Panc1 (cell line): ENCODE results near the gene UTP20. TPM values are rescaled to one million over a fixed set of nuclear protein-coding genes. Genes with fewer than 3 reads are reported as not detected.

Experiments used
- ATAC-seq: fragments of 200-7000 bp; cut with Tn5 transposase; 2 replicates; pipeline ENCODE4 v1.9.1; 2020; ENCODE audit warnings: mild to moderate bottlenecking, moderate library complexity
- BruUV-seq: library from RNA; stranded (reverse); fragments of 400-500 nt; replicated peaks from 2 replicates; lab custom pipeline; 2021; lab: Mats Ljungman, UMichigan
- CTCF ChIA-PET: fragments of 300-600 bp; sonication (Branson Sonifier 250); formaldehyde crosslinking; loops from one replicate; lab custom pipeline; 2022; ENCODE audit warnings: antibody characterized with exemption; lab: Charles Lee
- POLR2A ChIA-PET: fragments of 300-600 bp; sonication (Branson Sonifier 250); formaldehyde crosslinking; loops from one replicate; lab custom pipeline; 2022; ENCODE audit warnings: antibody characterized with exemption; lab: Charles Lee
- DNase-seq: peaks from one replicate; pipeline ENCODE4 v3.0.0-alpha.2; 2010; ENCODE audit warnings: low read depth, low spot score
- H3K27ac ChIP-seq: 2 replicates; pipeline ENCODE4 v1.5.1; 2011; ENCODE audit warnings: mild to moderate bottlenecking, low read length, inconsistent platforms
- H3K27me3 ChIP-seq: fragments of 200-500 bp; sonication (Bioruptor generic); 2 replicates; pipeline ENCODE4 v1.6.0; 2014; ENCODE audit warnings: low read length, inconsistent platforms; ENCODE audit not compliant: control insufficient read depth, insufficient read depth
- H3K36me3 ChIP-seq: fragments of 200-500 bp; sonication (Bioruptor generic); 2 replicates; pipeline ENCODE4 v1.5.1; 2014; ENCODE audit warnings: inconsistent platforms, mild to moderate bottlenecking, low read length, moderate library complexity; ENCODE audit not compliant: control insufficient read depth, insufficient read depth
- H3K4me1 ChIP-seq: 2 replicates; pipeline ENCODE4 v1.5.1; 2011; ENCODE audit warnings: inconsistent platforms, mild to moderate bottlenecking, low read length, moderate library complexity; ENCODE audit not compliant: control insufficient read depth, insufficient read depth
- H3K4me3 ChIP-seq, 2 experiments: 2 replicates each; pipeline ENCODE4 v1.5.1; 2011 to 2012; ENCODE audit warnings: low read depth in 2 of 2, low read length in 2 of 2, mild to moderate bottlenecking in 2 of 2, inconsistent platforms in 1 of 2, moderate library complexity in 1 of 2
- H3K9me3 ChIP-seq: fragments of 200-500 bp; sonication (Bioruptor generic); 2 replicates; pipeline ENCODE4 v1.5.1; 2014; ENCODE audit warnings: low read depth, mild to moderate bottlenecking, inconsistent platforms, low read length, moderate library complexity; ENCODE audit not compliant: control insufficient read depth, insufficient read depth
- CTCF ChIP-seq: fragments of 450-650 bp; IDR thresholded peaks from 2 replicates; pipeline ENCODE4 v1.5.1; 2017; ENCODE audit warnings: mild to moderate bottlenecking
- POLR2AphosphoS5 ChIP-seq: IDR thresholded peaks from 2 replicates; pipeline ENCODE4 v1.6.1; 2012; ENCODE audit warnings: mild to moderate bottlenecking, low read depth, low read length, moderate library complexity
- REST ChIP-seq, 2 experiments: IDR thresholded peaks; 2 replicates each; pipeline ENCODE4 v1.6.1; 2011 to 2012; ENCODE audit warnings: low read depth in 2 of 2, control low read depth in 1 of 2, low read length in 1 of 2, mild to moderate bottlenecking in 1 of 2, moderate library complexity in 1 of 2; ENCODE audit not compliant: insufficient read depth in 1 of 2
- SIN3A ChIP-seq: IDR thresholded peaks from 2 replicates; pipeline ENCODE4 v1.6.1; 2012; ENCODE audit warnings: low read depth, mild to moderate bottlenecking, low read length, moderate library complexity, borderline replicate concordance; ENCODE audit not compliant: insufficient read depth
- TCF7L2 ChIP-seq: IDR thresholded peaks from 2 replicates; pipeline ENCODE4 v1.6.1; 2011; ENCODE audit warnings: mild to moderate bottlenecking, low read depth, low read length, inconsistent platforms
- in situ Hi-C: cut with HindIII; loops from 2 replicates; pipeline ENCODE4 v1.10.0; 2016; ENCODE audit warnings: low sequenced_read_pairs, low pct_unique_long_range_greater_than_20kb
- intact Hi-C: fragments of 100-400 bp; cut with micrococcal nuclease; formaldehyde crosslinking; loops from one replicate; pipeline ENCODE4 v1.10.0; 2022; ENCODE audit not compliant: unreplicated experiment
- total RNA-seq: library from RNA; stranded (reverse); gene quantifications from one replicate; pipeline ENCODE4 v1.2.1, GENCODE V29; 2021; ENCODE audit not compliant: unreplicated experiment

UTP20 gene
- total RNA-seq, 1 experiment from 2014 or later, result 33.5 TPM

- TF ChIP-seq POLR2AphosphoS5, result no peak
- TF ChIP-seq TCF7L2, result no peak
- no peak for TF ChIP-seq SIN3A
- no peak for TF ChIP-seq REST (IDR thresholded peaks at IDR 0.05; ENCODE audit: insufficient read depth in 1 of 2, low read depth in 2 of 2, low read length in 1 of 2)
- TF ChIP-seq CTCF, result no peak
- DNase-seq (no peak), ATAC-seq (no peak)
- intact Hi-C loops, result no loop called here
- BruUV-seq, result no TSS peak
- POLR2A ChIA-PET, result no interaction called here
- Histone ChIP-seq H3K27ac (no peak overlapping the region), H3K9me3 (no peaks in the 10 kb centered on the region), H3K4me3 (no peak overlapping the region), H3K27me3 (no peaks in the 10 kb centered on the region), H3K36me3 (no peaks in the 10 kb centered on the region), H3K4me1 (no peaks in the 10 kb centered on the region)
- in situ Hi-C loops, result no loop called here
- CTCF ChIA-PET, result no interaction called here
Measured at GRCh38 chr12:101231636-101232035, 48.3 kb upstream of the UTP20 start.

GRCh38 chr12:101235686-101236085 lies 44.2 kb upstream of the UTP20 start:
- TF ChIP-seq TCF7L2, result no peak
- no peak for TF ChIP-seq CTCF
- TF ChIP-seq SIN3A, result no peak
- TF ChIP-seq POLR2AphosphoS5, result no peak
- TF ChIP-seq REST (IDR thresholded peaks at IDR 0.05; ENCODE audit: insufficient read depth in 1 of 2, low read depth in 2 of 2, low read length in 1 of 2), result no peak
- Histone ChIP-seq H3K4me1 (no peaks in the 10 kb centered on the region), H3K27ac (no peak overlapping the region), H3K4me3 (no peak overlapping the region), H3K27me3 (no peaks in the 10 kb centered on the region), H3K36me3 (no peaks in the 10 kb centered on the region), H3K9me3 (no peaks in the 10 kb centered on the region)
- ATAC-seq (no peak), DNase-seq (no peak)
- ChIA-PET CTCF (no interaction called here), POLR2A (no interaction called here)
- intact Hi-C loops, result no loop called here
- in situ Hi-C loops, result no loop called here
- no TSS peak for BruUV-seq
